OCI-LY1 (cell line): ENCODE results near the gene CNTNAP2.

Source experiments
- H2AFZ ChIP-seq: fragments of 200-600 bp; sonication (generic), shearing (Covaris generic); 2 replicates; pipeline ENCODE4 v1.6.0; 2014; ENCODE audit warnings: antibody characterized with exemption, mild to moderate bottlenecking, low read length
- H3F3A ChIP-seq: fragments of 200-600 bp; sonication (generic), shearing (Covaris generic); 2 replicates; pipeline ENCODE4 v1.6.0; 2014; ENCODE audit warnings: mild to moderate bottlenecking, antibody characterized with exemption, low read length, moderate library complexity; ENCODE audit not compliant: insufficient read depth
- H3K27ac ChIP-seq: fragments of 200-600 bp; sonication (generic); 2 replicates; pipeline ENCODE4 v1.5.1; 2014; ENCODE audit warnings: low read length, mixed run types, mild to moderate bottlenecking, low read depth; ENCODE audit not compliant: poor library complexity, severe bottlenecking
- H3K27me3 ChIP-seq: fragments of 200-600 bp; sonication (generic); 2 replicates; pipeline ENCODE4 v1.6.0; 2014; ENCODE audit warnings: antibody characterized with exemption, mild to moderate bottlenecking, low read length, moderate library complexity; ENCODE audit not compliant: insufficient read depth
- H3K36me3 ChIP-seq: fragments of 200-600 bp; sonication (generic); 2 replicates; pipeline ENCODE4 v1.6.1; 2014; ENCODE audit warnings: mild to moderate bottlenecking, antibody characterized with exemption, low read length, moderate library complexity, mixed read lengths; ENCODE audit not compliant: insufficient read depth
- H3K4me1 ChIP-seq: fragments of 200-600 bp; sonication (generic); 2 replicates; pipeline ENCODE4 v1.5.1; 2014; ENCODE audit warnings: mild to moderate bottlenecking, low read length, moderate library complexity; ENCODE audit not compliant: insufficient read depth, severe bottlenecking
- H3K4me2 ChIP-seq: fragments of 200-600 bp; sonication (generic), shearing (Covaris generic); 2 replicates; pipeline ENCODE4 v1.6.1; 2014; ENCODE audit warnings: low read length
- H3K4me3 ChIP-seq: fragments of 200-600 bp; sonication (generic); 2 replicates; pipeline ENCODE4 v1.5.1; 2014; ENCODE audit warnings: low read length, low read depth, mild to moderate bottlenecking, mixed read lengths; ENCODE audit not compliant: poor library complexity, severe bottlenecking
- H3K79me2 ChIP-seq: fragments of 200-600 bp; shearing (Covaris generic); 2 replicates; pipeline ENCODE4 v1.6.1; 2016; ENCODE audit warnings: mixed run types, low read length, mixed read lengths; ENCODE audit not compliant: insufficient read depth
- H3K9ac ChIP-seq: fragments of 200-600 bp; sonication (generic), shearing (Covaris generic); 2 replicates; pipeline ENCODE4 v1.6.1; 2014; ENCODE audit warnings: mild to moderate bottlenecking, low read length, mixed read lengths
- H3K9me2 ChIP-seq: fragments of 200-600 bp; sonication (generic), shearing (Covaris generic); 2 replicates; pipeline ENCODE4 v1.6.1; 2014; ENCODE audit warnings: low read depth, mild to moderate bottlenecking, low read length, mixed read lengths
- H3K9me3 ChIP-seq: fragments of 200-600 bp; shearing (Covaris generic); 2 replicates; pipeline ENCODE4 v1.6.1; 2014; ENCODE audit warnings: low read length, mixed read lengths
- H4K20me1 ChIP-seq: fragments of 200-600 bp; sonication (generic), shearing (Covaris generic); 2 replicates; pipeline ENCODE4 v1.6.0; 2016; ENCODE audit warnings: mild to moderate bottlenecking, low read length; ENCODE audit not compliant: insufficient read depth
- CTCF ChIP-seq: fragments of 200-600 bp; sonication (generic), shearing (Covaris generic); IDR thresholded peaks from 2 replicates; pipeline ENCODE4 v1.5.1; 2017; ENCODE audit warnings: mild to moderate bottlenecking, antibody characterized with exemption, low read length, moderate library complexity, mixed read lengths
- EZH2 ChIP-seq: fragments of 200-600 bp; sonication (generic), shearing (Covaris generic); IDR thresholded peaks from 2 replicates; pipeline ENCODE4 v1.8.0; 2017; ENCODE audit warnings: borderline replicate concordance, mixed run types, mild to moderate bottlenecking, antibody characterized with exemption, low read length, moderate library complexity, mixed read lengths

CNTNAP2 gene

DNA sequence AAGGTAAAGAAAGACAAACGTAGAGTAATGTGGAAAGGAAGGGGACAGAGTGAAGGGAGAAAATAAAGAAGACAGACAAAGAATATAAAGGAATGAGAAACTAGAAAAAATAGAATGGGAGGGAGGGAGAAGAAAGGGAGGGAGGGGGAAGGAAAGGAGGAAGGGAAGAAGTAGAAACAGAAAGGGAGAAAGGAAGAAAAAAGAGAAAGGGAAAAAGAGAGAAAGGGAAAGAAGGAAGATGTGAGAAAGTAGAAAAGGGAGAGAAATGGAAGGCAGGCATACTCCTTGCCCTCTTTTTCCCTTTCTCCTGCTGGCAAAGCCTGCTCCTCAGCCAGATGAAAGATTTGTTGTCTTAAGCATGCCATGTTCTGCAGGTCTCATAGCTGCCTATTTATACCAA, 1336.2 kb downstream of the CNTNAP2 start:
- no peaks in the 10 kb centered on the region for H3K9me3 ChIP-seq
- no peaks in the 10 kb centered on the region for H4K20me1 ChIP-seq
- H3K36me3 ChIP-seq: no peaks in the 10 kb centered on the region
- H3K4me3 ChIP-seq: no peak overlapping the region
- H3K79me2 ChIP-seq: no peaks in the 10 kb centered on the region
- H3F3A ChIP-seq: no peaks in the 10 kb centered on the region
- H3K9me2 ChIP-seq: no peaks in the 10 kb centered on the region
- H2AFZ ChIP-seq: no peak overlapping the region
- no peak overlapping the region for H3K4me2 ChIP-seq
- no peak overlapping the region for H3K9ac ChIP-seq
- no peaks in the 10 kb centered on the region for H3K4me1 ChIP-seq
- TF ChIP-seq EZH2 (no peak), CTCF (no peak)
- H3K27me3 ChIP-seq: no peaks in the 10 kb centered on the region
- H3K27ac ChIP-seq: no peak overlapping the region

DNA sequence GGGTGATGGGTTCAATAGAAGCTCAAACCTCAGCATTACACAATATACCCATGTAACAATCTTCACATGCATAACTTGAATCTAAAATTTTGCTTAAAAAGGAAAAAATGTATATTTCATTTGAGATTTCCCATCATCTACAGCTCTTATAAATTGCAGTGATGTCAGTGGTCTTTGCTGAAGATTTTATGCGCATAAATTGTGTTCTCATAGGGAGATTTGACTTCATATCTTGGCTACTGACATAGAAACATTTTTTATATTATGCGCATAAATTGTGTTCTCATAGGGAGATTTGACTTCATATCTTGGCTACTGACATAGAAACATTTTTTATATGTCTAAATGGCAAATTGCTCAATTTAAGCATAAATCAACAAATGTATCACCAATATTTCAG, 1348.6 kb downstream of the CNTNAP2 start:
- Histone ChIP-seq H3K27me3 (no peaks in the 10 kb centered on the region), H3K9ac (no peak overlapping the region), H3K4me1 (no peaks in the 10 kb centered on the region), H3K9me3 (no peaks in the 10 kb centered on the region), H3K27ac (no peak overlapping the region), H3K36me3 (no peaks in the 10 kb centered on the region), H3F3A (no peaks in the 10 kb centered on the region), H3K4me3 (no peak overlapping the region), H4K20me1 (no peaks in the 10 kb centered on the region), H3K4me2 (no peak overlapping the region), H3K79me2 (no peaks in the 10 kb centered on the region), H2AFZ (no peak overlapping the region), H3K9me2 (no peaks in the 10 kb centered on the region)
- TF ChIP-seq CTCF (no peak), EZH2 (no peak)

- H3K36me3 ChIP-seq: no peaks in the 10 kb centered on the region
- H4K20me1 ChIP-seq: no peaks in the 10 kb centered on the region
- no peaks in the 10 kb centered on the region for H3K27me3 ChIP-seq
- no peaks in the 10 kb centered on the region for H3K9me3 ChIP-seq
- no peak overlapping the region for H3K9ac ChIP-seq
- no peak overlapping the region for H3K4me3 ChIP-seq
- no peaks in the 10 kb centered on the region for H3K4me1 ChIP-seq
- no peak overlapping the region for H2AFZ ChIP-seq
- no peak for TF ChIP-seq EZH2
- TF ChIP-seq CTCF: no peak
- no peak overlapping the region for H3K27ac ChIP-seq
- no peaks in the 10 kb centered on the region for H3K9me2 ChIP-seq
- H3K79me2 ChIP-seq: no peaks in the 10 kb centered on the region
- H3K4me2 ChIP-seq: no peak overlapping the region
- no peaks in the 10 kb centered on the region for H3F3A ChIP-seq
Observed at GRCh38 chr7:147472556-147472955, 1356.0 kb downstream of the CNTNAP2 start.
